ENCODE results near the gene COLEC12.
A peak's percentile ranks its signal among the peaks of the same experiment; 100 is the strongest.

The COLEC12 gene

GRCh38 chr18:421247-422155 lies 79.0 kb downstream of the COLEC12 start:
- no peak overlapping the region for H3K4me3 ChIP-seq (ENCODE audit: low read depth, low read length)
- ChIA-PET CTCF (interaction anchor here (0.8 kb wide), 1 partner anchor 115 kb away, joined by 4 read pairs; no protein-coding TSS in a partner anchor), POLR2A (no interaction called here)
- peaks cover 6% of the 10 kb centered on the region for H3K4me1 ChIP-seq (ENCODE audit: control insufficient read depth, insufficient read depth, low read length)
- H3K36me3 ChIP-seq (ENCODE audit: control insufficient read depth in 2 of 2, insufficient read depth in 1 of 2, low read length in 2 of 2), result no peaks in the 10 kb centered on the region
- H3K9me3 ChIP-seq (ENCODE audit: control insufficient read depth, insufficient read depth, low read depth, low read length), result no peaks in the 10 kb centered on the region
- H3K27ac ChIP-seq (ENCODE audit: extremely low read depth, low read depth, low read length), result no peak overlapping the region
- TF ChIP-seq YY1 (tag by site-specific recombination; IDR thresholded peaks at IDR 0.05) (no peak), ZNF423 (tag by site-specific recombination; IDR thresholded peaks at IDR 0.05) (no peak), PRDM4 (tag by site-specific recombination; IDR thresholded peaks at IDR 0.05) (0 out of 2 replicates have a peak, but pooled peaks have one; percentile 26), ZIC2 (tag by site-specific recombination; IDR thresholded peaks at IDR 0.05) (no peak), ZNF521 (tag by site-specific recombination; IDR thresholded peaks at IDR 0.05) (no peak), ZNF580 (tag by site-specific recombination; IDR thresholded peaks at IDR 0.05) (no peak), TRIM28 (IDR thresholded peaks at IDR 0.05; ENCODE audit: borderline replicate concordance, low read length) (no peak), PRDM10 (tag by site-specific recombination; IDR thresholded peaks at IDR 0.05) (peak; percentile 31), ZNF704 (tag by site-specific recombination; IDR thresholded peaks at IDR 0.05) (no peak), ZNF335 (tag by site-specific recombination; conservative IDR thresholded peaks at IDR 0.05) (no peak), ZNF530 (tag by site-specific recombination; IDR thresholded peaks at IDR 0.05; ENCODE audit: low read depth) (no peak), ELK4 (IDR thresholded peaks at IDR 0.05; ENCODE audit: borderline replicate concordance, low read depth, low read length) (no peak), SP7 (tag by site-specific recombination; IDR thresholded peaks at IDR 0.05) (peak; percentile 85), ZBTB17 (tag by site-specific recombination; IDR thresholded peaks at IDR 0.05) (0 out of 2 replicates have a peak, but pooled peaks have one; percentile 13), ZNF501 (tag by site-specific recombination; IDR thresholded peaks at IDR 0.05) (no peak), ZNF639 (tag by site-specific recombination; IDR thresholded peaks at IDR 0.05) (no peak), ZNF133 (tag by site-specific recombination; IDR thresholded peaks at IDR 0.05) (no peak), KLF10 (tag by site-specific recombination; IDR thresholded peaks at IDR 0.05) (no peak)
- TF ChIP-seq, protein P1, sequence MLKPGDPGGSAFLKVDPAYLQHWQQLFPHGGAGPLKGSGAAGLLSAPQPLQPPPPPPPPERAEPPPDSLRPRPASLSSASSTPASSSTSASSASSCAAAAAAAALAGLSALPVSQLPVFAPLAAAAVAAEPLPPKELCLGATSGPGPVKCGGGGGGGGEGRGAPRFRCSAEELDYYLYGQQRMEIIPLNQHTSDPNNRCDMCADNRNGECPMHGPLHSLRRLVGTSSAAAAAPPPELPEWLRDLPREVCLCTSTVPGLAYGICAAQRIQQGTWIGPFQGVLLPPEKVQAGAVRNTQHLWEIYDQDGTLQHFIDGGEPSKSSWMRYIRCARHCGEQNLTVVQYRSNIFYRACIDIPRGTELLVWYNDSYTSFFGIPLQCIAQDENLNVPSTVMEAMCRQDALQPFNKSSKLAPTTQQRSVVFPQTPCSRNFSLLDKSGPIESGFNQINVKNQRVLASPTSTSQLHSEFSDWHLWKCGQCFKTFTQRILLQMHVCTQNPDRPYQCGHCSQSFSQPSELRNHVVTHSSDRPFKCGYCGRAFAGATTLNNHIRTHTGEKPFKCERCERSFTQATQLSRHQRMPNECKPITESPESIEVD (tag by site-specific recombination; IDR thresholded peaks at IDR 0.05), result peak; percentile 45
- TF ChIP-seq, protein P2, sequence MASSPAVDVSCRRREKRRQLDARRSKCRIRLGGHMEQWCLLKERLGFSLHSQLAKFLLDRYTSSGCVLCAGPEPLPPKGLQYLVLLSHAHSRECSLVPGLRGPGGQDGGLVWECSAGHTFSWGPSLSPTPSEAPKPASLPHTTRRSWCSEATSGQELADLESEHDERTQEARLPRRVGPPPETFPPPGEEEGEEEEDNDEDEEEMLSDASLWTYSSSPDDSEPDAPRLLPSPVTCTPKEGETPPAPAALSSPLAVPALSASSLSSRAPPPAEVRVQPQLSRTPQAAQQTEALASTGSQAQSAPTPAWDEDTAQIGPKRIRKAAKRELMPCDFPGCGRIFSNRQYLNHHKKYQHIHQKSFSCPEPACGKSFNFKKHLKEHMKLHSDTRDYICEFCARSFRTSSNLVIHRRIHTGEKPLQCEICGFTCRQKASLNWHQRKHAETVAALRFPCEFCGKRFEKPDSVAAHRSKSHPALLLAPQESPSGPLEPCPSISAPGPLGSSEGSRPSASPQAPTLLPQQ (tag by site-specific recombination; IDR thresholded peaks at IDR 0.05), result no peak
- TF ChIP-seq, protein P3, sequence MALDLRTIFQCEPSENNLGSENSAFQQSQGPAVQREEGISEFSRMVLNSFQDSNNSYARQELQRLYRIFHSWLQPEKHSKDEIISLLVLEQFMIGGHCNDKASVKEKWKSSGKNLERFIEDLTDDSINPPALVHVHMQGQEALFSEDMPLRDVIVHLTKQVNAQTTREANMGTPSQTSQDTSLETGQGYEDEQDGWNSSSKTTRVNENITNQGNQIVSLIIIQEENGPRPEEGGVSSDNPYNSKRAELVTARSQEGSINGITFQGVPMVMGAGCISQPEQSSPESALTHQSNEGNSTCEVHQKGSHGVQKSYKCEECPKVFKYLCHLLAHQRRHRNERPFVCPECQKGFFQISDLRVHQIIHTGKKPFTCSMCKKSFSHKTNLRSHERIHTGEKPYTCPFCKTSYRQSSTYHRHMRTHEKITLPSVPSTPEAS (tag by site-specific recombination; IDR thresholded peaks at IDR 0.05), result no peak

Data from HEK293 (cell line).